HG03469 (cell line): ENCODE measurements around the gene ZNF394.

ENCODE experiments used
- ATAC-seq: cut with Tn5 transposase; IDR thresholded peaks from one replicate; pipeline ENCODE4 v1.9.1; 2021; ENCODE audit warnings: mild to moderate bottlenecking, moderate library complexity, moderate number of reproducible peaks; ENCODE audit not compliant: unreplicated experiment

Gene ZNF394

DNA sequence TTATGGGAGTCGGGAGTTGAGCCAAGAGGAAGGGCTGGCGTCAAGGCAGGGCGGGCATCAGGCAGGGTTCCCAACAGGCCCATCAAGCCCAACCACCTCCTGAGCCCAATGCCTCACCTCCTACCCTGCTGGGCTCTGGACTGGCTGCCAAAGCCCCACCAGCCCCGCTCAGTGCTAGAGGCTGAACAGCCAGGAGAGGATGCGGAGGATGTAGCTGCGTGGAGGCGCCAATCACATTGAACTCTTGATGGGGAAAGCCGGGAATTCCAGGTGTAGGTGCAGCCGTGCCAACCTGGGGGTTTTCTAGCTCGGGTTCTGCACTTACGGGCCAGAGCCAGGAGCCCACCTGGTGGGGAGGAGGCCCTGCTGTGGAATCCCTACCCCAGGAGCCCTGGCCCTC is 47.0 kb downstream of the ZNF394 start:
- ATAC-seq: no peak

GRCh38 chr7:99452541-99452940 is 47.5 kb downstream of the ZNF394 start:
- ATAC-seq: no peak

GRCh38 chr7:99451936-99452335 is 48.1 kb downstream of the ZNF394 start:
- no peak for ATAC-seq

- ATAC-seq: no peak
Measured at GRCh38 chr7:99449326-99449725, 50.8 kb downstream of the ZNF394 start.

DNA sequence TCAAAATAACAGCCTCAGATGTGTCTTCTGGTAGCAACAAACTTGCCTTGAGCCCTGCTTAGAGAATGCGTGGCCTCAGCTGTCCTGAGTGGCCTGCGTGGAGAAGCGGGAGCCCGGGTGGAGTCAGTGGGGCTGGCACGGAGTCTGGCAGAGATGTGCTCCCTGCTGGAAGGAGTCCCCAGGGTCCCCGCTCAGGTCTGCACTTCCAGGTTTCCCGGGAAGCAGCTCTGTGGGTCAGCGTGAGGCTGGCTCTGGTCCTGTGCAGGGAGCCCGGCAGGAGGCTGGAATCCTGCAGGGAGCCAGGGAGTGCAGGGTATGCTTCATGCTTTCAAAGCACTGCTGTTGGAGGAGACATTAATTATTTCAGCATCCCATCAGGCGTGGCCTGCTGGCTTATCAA is 51.2 kb downstream of the ZNF394 start:
- ATAC-seq: no peak

GRCh38 chr7:99447943-99448342 is 52.1 kb downstream of the ZNF394 start:
- ATAC-seq: no peak

DNA sequence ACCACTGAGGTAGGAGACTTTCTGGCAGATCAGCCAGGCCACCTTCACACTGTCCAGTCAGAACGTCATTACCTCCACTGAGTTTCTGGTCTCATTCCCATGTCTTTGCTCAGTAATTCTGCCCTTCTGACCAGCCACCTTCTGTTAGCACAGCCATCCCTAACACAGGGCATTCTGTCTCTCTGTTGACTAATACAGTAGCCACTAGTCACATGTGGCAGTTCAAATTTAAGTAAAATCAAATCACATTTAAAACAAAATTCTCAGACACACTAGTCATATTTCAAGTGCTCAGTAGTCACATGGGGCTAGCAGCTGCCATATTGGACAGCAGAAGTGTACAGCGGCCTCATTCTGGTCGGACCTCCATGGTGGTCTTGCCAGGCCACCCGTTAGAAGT is 54.0 kb downstream of the ZNF394 start:
- ATAC-seq: no peak
